WERI-Rb-1 (cell line): ENCODE data around the gene B3GNT7.

Experiments used
- DNase-seq: peaks from one replicate; pipeline ENCODE4 v3.0.0-alpha.2; 2020
- H3K27ac ChIP-seq: fragments of 250-450 bp; sonication (Bioruptor Pico); 2 replicates; pipeline ENCODE4 v1.5.1; 2020; ENCODE audit warnings: mild to moderate bottlenecking, moderate library complexity
- H3K27me3 ChIP-seq: fragments of 250-450 bp; sonication (Bioruptor Pico); 2 replicates; pipeline ENCODE4 v1.5.1; 2021; ENCODE audit warnings: mild to moderate bottlenecking, low read depth, moderate library complexity; ENCODE audit not compliant: insufficient read depth, severe bottlenecking
- H3K36me3 ChIP-seq: fragments of 250-450 bp; sonication (Bioruptor Pico); 2 replicates; pipeline ENCODE4 v1.5.1; 2020; ENCODE audit warnings: mild to moderate bottlenecking, moderate library complexity
- H3K4me3 ChIP-seq: 2 replicates; pipeline ENCODE4 v1.5.1; 2011; ENCODE audit warnings: low read depth, mild to moderate bottlenecking, control low read depth, low read length
- H3K9me3 ChIP-seq: fragments of 250-450 bp; sonication (Bioruptor Pico); 2 replicates; pipeline ENCODE4 v1.5.1; 2021; ENCODE audit warnings: mild to moderate bottlenecking, moderate library complexity; ENCODE audit not compliant: severe bottlenecking
- CTCF ChIP-seq: IDR thresholded peaks from 2 replicates; pipeline ENCODE4 v1.5.1; 2011; ENCODE audit warnings: low read depth, mild to moderate bottlenecking, control low read depth, inconsistent platforms, low read length

Gene B3GNT7

GRCh38 chr2:231369580-231370428, 25.7 kb upstream of the B3GNT7 start:
- no peak for DNase-seq
- Histone ChIP-seq H3K27me3 (no peaks in the 10 kb centered on the region), H3K9me3 (no peaks in the 10 kb centered on the region), H3K36me3 (no peaks in the 10 kb centered on the region), H3K27ac (no peak overlapping the region), H3K4me3 (no peak overlapping the region)
- TF ChIP-seq CTCF, result no peak

GRCh38 chr2:231370429-231370748, 25.1 kb upstream of the B3GNT7 start:
- no peak overlapping the region for H3K4me3 ChIP-seq
- H3K27ac ChIP-seq, result no peak overlapping the region
- TF ChIP-seq CTCF, result no peak

GRCh38 chr2:231370749-231371429, 24.6 kb upstream of the B3GNT7 start:
- no peak overlapping the region for H3K4me3 ChIP-seq
- no peak overlapping the region for H3K27ac ChIP-seq
- no peak for TF ChIP-seq CTCF
- peaks cover 2% of the 10 kb centered on the region for H3K9me3 ChIP-seq
- H3K27me3 ChIP-seq, result no peaks in the 10 kb centered on the region
- DNase-seq, result no peak
- no peaks in the 10 kb centered on the region for H3K36me3 ChIP-seq

More at GRCh38 chr2:231370429-231370748, 25.1 kb upstream of the B3GNT7 start:
- Histone ChIP-seq H3K36me3 (no peaks in the 10 kb centered on the region), H3K9me3 (peaks cover under 1% of the 10 kb centered on the region), H3K27me3 (no peaks in the 10 kb centered on the region)
- no peak for DNase-seq

GRCh38 chr2:231371430-231372054, 24.0 kb upstream of the B3GNT7 start:
- H3K4me3 ChIP-seq, result no peak overlapping the region
- no peak for TF ChIP-seq CTCF
- H3K27ac ChIP-seq, result no peak overlapping the region
- no peak for DNase-seq
- H3K27me3 ChIP-seq, result no peaks in the 10 kb centered on the region
- no peaks in the 10 kb centered on the region for H3K36me3 ChIP-seq
- H3K9me3 ChIP-seq, result peaks cover 2% of the 10 kb centered on the region

GRCh38 chr2:231372326-231372725, 23.2 kb upstream of the B3GNT7 start:
- Histone ChIP-seq H3K36me3 (no peaks in the 10 kb centered on the region), H3K27ac (no peak overlapping the region), H3K27me3 (no peaks in the 10 kb centered on the region), H3K4me3 (no peak overlapping the region), H3K9me3 (peaks cover 2% of the 10 kb centered on the region)
- no peak for TF ChIP-seq CTCF
- DNase-seq, result no peak
